Measurements from ENCODE around the gene SHMT2. TPM values are rescaled to one million over a fixed set of nuclear protein-coding genes. Genes with fewer than 3 reads are reported as not detected.

The SHMT2 gene
- total RNA-seq, result 126 TPM

GRCh38 chr12:57229634-57230380, at the start of gene SHMT2:
Gene SHMT2, plus strand, starts transcription at chr12:57229711. Its CDS starts 68 bp downstream, at chr12:57229779.
- peak; percentile 50 for ATAC-seq

- no peak for ATAC-seq
Measured at GRCh38 chr12:57180321-57180989, 49.1 kb upstream of the SHMT2 start.

DNA sequence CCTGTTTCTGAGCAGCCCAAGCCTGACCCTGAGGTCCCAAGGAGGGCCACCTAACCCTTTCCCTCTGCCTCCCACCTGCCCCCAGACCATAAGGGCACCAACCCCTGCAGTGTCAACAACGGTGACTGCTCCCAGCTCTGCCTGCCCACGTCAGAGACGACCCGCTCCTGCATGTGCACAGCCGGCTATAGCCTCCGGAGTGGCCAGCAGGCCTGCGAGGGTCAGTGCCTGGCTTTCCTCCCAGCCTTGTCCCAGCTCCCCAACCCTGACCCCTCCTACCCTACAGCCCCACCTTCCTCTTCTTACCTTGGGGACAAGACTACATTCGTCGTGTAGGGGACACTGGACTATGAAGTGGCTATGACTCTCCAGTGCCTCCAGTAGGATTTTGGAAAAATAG, 48.4 kb upstream of the SHMT2 start:
- no peak for ATAC-seq

DNA sequence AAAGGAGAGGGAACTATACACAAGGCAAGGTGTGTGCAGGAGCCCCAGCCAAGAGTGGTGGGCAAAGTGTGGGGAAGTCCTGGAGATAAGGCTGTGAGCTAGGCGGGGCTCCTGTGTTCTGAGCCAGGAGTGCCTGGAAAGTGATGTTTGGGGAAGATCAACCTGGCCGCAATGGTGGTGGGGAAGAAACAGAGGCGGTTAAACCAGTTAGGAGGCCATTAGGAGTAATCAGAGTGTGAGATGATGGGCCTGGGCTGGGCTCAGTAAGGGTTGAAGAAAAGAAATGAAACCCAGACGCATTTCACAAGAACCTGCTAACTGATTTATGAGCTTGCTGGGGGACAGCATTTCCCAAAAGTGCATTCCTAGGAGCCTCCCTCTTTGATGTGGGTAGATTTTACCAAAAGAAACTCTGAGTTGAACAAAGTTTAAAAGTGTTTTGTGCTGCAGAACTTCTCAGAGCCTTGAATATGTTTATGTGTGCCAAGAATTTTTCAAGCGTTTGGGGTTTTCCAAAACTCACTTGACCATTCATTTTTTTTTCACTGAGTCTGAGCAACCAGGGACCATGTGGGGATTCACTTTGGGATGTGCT, 47.9 kb upstream of the SHMT2 start:
- peak; percentile 7 for ATAC-seq

- ATAC-seq, result peak; percentile 91
Measured at GRCh38 chr12:57182918-57183575, 46.5 kb upstream of the SHMT2 start.

DNA sequence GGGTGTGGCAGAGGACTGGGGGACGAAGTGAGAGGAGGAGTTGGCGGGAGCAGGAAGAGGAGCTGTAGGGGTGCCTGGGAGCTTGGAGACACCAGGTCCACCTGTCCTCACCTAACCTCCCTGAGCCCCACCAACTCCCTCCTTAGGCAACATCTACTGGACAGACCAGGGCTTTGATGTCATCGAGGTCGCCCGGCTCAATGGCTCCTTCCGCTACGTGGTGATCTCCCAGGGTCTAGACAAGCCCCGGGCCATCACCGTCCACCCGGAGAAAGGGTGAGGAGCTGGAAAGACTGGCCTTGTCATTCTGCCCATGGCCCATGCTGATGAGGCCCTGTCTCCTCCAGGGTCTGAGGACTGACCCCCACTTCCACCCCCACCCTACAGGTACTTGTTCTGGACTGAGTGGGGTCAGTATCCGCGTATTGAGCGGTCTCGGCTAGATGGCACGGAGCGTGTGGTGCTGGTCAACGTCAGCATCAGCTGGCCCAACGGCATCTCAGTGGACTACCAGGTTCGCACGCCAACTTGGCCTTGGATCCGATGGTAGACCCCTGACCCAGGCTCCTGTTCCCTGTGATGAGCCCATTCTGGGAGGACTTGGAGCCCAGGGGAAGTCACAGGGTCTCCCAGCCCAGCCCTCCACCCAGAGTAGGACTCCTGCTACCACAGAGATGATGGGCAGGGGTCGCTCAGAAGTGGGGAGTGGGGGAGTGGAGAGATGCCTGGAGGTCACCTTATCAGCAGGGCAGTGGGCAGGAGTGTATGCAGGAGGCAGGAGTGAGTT, 45.4 kb upstream of the SHMT2 start:
- ATAC-seq, result no peak

GRCh38 chr12:57185403-57185802, 44.1 kb upstream of the SHMT2 start:
- ATAC-seq, result no peak

- no peak for ATAC-seq
Measured at GRCh38 chr12:57185906-57186508, 43.5 kb upstream of the SHMT2 start.

DNA sequence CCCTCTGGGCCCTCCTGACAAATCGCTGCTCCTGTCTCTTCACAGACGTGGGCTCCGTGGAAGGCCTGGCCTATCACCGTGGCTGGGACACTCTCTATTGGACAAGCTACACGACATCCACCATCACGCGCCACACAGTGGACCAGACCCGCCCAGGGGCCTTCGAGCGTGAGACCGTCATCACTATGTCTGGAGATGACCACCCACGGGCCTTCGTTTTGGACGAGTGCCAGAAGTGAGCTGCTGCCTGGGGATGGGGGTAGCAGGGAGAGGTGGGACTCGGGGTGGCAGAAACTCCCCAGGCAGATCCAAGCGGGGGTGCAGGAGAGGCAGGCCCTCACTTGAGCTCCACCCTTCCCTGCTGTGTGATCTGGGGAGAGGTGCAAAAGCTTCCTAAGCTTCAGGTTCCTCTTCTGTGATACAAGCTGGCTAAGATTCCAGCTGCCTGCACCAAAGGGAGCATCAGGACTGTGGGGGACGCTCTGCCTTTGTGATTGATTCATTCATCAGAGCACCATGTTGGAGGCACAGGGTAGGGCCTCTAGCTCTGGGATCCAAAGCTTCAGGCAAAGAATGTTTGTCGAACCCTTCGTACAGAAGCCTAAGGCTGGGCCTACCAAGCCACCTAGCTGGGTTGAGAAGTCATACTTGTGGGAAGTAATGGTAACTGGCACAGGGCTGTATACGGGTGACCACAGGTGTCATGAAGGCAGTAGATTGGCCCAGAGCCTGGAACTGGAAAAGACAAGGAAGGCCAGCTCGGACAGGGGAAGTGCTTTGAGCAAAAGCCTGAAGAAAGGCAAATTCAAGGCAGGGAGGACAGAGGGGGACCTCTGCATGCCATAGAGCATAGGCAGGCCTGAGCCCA, 42.1 kb upstream of the SHMT2 start:
- ATAC-seq, result no peak

DNA sequence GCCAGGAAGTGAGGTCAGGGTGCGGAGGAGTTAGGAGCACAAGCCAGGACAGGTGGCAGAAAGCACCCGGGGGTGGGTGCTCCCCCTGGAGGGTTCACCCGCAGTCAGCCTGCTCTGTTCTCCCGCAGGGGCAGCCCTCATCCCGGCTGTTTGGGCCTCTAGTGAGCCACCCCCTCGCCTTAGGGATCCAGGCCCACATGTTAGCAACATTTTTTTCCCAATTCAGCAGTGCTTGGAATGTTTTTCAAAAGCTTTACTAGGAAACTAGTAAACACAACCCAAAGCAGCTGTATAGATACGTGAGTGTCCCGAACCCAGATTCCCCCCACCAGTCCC, 41.5 kb upstream of the SHMT2 start:
- no peak for ATAC-seq

DNA sequence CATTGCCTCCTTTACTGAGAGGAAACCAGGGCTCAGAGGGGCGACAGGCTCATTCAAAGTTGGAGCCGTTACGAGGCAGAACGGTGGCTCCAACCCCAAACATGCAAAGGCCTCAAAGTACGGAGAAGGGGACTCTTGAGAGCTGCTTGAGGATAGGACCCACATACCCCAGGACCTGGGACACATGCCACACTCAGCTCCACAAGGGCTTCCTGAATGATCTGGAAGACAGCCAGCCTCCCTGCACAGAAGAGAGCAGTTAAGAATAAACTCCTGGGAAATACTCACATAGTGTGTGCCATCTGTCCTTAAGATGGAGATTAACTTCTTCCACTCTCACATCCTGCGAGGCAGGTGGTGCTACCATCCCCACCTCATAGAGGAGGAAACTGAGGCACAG, 39.5 kb upstream of the SHMT2 start:
- no peak for ATAC-seq

- no peak for ATAC-seq
Measured at GRCh38 chr12:57190821-57191220, 38.7 kb upstream of the SHMT2 start.

DNA sequence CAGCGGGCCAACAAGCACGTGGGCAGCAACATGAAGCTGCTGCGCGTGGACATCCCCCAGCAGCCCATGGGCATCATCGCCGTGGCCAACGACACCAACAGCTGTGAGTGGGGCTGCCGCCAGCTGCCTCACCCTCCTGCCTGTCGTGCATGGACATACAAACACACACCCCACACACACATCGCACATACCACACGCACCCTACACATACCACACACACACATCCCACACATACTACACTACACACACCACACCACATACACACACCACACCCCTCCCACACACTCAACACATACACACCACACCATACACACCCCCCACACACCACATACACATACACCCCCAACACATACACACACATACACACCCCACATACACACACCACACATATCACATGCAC, 38.1 kb upstream of the SHMT2 start:
- no peak for ATAC-seq

DNA sequence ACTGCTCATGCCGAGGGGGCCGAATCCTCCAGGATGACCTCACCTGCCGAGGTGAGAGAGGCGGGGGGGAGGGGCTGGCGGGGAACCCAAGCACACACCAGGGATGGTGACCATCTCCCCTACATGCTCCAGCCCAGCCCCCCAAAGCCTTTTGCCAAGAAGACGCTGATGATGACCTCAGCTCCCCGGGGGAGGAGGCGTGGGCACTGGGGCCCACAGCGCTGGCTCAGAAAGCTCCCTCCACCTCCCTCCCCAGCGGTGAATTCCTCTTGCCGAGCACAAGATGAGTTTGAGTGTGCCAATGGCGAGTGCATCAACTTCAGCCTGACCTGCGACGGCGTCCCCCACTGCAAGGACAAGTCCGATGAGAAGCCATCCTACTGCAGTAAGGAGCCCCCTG, 36.6 kb upstream of the SHMT2 start:
- no peak for ATAC-seq

GRCh38 chr12:57193706-57194245, 35.7 kb upstream of the SHMT2 start:
- ATAC-seq, result no peak

GRCh38 chr12:57194253-57194652, 35.3 kb upstream of the SHMT2 start:
- no peak for ATAC-seq

DNA sequence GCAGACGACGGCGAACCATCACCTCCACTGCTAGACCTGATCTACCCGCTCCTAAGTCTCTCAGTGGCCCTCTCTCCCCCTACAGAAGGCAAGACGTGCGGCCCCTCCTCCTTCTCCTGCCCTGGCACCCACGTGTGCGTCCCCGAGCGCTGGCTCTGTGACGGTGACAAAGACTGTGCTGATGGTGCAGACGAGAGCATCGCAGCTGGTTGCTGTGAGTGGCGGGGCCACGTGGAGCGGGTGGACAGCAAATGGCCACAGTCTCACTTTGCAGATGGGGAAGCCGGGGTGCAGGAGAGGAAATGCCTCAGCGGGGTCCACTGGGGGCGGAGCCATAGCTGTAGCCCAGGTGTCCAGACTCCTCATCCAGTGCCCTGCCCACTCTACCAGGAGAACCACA, 34.3 kb upstream of the SHMT2 start:
- no peak for ATAC-seq

GRCh38 chr12:57195611-57196371, 33.7 kb upstream of the SHMT2 start:
- no peak for ATAC-seq

DNA sequence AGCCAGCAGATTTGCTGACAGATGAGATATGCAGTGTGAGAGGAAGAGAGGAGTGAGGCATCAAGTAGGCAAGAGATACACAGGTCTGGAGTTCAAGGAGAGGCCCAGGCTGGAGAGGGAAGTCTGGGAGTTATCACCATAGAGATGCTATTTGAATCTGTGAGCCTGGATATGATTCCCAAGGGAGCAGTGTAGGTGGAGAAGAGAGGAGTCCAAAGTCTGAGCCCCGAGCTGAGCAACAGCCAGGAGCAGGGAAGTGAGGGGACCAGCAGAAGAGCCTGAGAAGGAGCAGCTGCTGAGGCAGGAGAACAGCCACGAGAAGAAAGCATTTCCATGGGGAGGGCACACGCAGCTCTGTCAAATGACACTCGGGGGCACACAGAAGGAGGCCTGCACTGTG, 33.1 kb upstream of the SHMT2 start:
- no peak for ATAC-seq

DNA sequence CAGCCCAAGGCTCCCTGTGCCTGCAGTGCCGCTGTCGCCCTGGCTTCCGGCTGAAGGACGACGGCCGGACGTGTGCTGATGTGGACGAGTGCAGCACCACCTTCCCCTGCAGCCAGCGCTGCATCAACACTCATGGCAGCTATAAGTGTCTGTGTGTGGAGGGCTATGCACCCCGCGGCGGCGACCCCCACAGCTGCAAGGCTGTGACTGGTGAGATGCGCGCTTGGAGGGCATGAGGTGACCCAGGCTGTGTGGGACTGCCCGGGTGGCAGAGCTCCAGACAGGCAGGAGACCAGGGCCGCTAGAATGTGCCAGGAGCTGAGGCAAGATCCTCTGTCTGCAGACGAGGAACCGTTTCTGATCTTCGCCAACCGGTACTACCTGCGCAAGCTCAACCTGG, 32.6 kb upstream of the SHMT2 start:
- ATAC-seq, result no peak

Measured in esophagus mucosa (tissue), 1 donor.